ENCODE data around the gene SPECC1L.

DNA sequence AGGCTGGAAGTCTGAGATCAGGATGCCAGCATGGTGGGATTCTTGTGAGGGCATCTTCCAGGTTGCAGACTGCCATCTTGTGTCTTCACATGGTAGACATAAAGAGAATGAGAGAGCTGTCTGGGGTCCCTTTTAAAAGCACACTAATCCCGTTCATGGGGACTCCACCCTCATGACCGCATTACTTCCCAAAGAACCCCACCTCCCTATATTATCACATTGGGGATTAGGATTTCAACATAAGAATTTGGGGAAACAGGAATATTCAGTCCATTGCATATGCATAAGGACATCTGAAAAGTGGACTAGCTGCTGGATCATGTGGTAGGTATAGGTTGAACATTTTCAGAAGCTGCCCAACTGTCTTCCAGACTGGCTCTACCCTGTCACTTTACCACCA is 123.6 kb downstream of the SPECC1L start:
- no peak for TF ChIP-seq POLR2A (IDR thresholded peaks at IDR 0.05)
- no peak for TF ChIP-seq EP300 (IDR thresholded peaks at IDR 0.05; ENCODE audit: low read depth)
- TF ChIP-seq, protein P1, sequence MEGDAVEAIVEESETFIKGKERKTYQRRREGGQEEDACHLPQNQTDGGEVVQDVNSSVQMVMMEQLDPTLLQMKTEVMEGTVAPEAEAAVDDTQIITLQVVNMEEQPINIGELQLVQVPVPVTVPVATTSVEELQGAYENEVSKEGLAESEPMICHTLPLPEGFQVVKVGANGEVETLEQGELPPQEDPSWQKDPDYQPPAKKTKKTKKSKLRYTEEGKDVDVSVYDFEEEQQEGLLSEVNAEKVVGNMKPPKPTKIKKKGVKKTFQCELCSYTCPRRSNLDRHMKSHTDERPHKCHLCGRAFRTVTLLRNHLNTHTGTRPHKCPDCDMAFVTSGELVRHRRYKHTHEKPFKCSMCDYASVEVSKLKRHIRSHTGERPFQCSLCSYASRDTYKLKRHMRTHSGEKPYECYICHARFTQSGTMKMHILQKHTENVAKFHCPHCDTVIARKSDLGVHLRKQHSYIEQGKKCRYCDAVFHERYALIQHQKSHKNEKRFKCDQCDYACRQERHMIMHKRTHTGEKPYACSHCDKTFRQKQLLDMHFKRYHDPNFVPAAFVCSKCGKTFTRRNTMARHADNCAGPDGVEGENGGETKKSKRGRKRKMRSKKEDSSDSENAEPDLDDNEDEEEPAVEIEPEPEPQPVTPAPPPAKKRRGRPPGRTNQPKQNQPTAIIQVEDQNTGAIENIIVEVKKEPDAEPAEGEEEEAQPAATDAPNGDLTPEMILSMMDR (IDR thresholded peaks at IDR 0.05) = no peak
